Measurements from ENCODE around the gene TMED1. TPM values are rescaled to one million over a fixed set of nuclear protein-coding genes. Genes with fewer than 3 reads are reported as not detected.
A peak's percentile ranks its signal among the peaks of the same experiment; 100 is the strongest.

The TMED1 gene
- total RNA-seq, 1 donor from 2014 or later, result 30.9 TPM

- H3K4me1 Mint-ChIP-seq (ENCODE audit: unreplicated experiment), result peaks cover 13% of the 10 kb centered on the region
- DNase-seq (ENCODE audit: extremely low spot score, unreplicated experiment), result no peak
- H3K27ac Mint-ChIP-seq, result peak overlapping the region; percentile 46
- TF ChIP-seq, protein P1, sequence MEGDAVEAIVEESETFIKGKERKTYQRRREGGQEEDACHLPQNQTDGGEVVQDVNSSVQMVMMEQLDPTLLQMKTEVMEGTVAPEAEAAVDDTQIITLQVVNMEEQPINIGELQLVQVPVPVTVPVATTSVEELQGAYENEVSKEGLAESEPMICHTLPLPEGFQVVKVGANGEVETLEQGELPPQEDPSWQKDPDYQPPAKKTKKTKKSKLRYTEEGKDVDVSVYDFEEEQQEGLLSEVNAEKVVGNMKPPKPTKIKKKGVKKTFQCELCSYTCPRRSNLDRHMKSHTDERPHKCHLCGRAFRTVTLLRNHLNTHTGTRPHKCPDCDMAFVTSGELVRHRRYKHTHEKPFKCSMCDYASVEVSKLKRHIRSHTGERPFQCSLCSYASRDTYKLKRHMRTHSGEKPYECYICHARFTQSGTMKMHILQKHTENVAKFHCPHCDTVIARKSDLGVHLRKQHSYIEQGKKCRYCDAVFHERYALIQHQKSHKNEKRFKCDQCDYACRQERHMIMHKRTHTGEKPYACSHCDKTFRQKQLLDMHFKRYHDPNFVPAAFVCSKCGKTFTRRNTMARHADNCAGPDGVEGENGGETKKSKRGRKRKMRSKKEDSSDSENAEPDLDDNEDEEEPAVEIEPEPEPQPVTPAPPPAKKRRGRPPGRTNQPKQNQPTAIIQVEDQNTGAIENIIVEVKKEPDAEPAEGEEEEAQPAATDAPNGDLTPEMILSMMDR (conservative IDR thresholded peaks at IDR 0.05), result no peak
- H3K4me3 Mint-ChIP-seq, result no peak overlapping the region
- no peaks in the 10 kb centered on the region for H3K27me3 Mint-ChIP-seq
- peaks cover 10% of the 10 kb centered on the region for H3K36me3 Mint-ChIP-seq
- H3K9me3 Mint-ChIP-seq, result peaks cover 10% of the 10 kb centered on the region
Observed at GRCh38 chr19:10832939-10833296, 3.1 kb downstream of the TMED1 start.

DNA sequence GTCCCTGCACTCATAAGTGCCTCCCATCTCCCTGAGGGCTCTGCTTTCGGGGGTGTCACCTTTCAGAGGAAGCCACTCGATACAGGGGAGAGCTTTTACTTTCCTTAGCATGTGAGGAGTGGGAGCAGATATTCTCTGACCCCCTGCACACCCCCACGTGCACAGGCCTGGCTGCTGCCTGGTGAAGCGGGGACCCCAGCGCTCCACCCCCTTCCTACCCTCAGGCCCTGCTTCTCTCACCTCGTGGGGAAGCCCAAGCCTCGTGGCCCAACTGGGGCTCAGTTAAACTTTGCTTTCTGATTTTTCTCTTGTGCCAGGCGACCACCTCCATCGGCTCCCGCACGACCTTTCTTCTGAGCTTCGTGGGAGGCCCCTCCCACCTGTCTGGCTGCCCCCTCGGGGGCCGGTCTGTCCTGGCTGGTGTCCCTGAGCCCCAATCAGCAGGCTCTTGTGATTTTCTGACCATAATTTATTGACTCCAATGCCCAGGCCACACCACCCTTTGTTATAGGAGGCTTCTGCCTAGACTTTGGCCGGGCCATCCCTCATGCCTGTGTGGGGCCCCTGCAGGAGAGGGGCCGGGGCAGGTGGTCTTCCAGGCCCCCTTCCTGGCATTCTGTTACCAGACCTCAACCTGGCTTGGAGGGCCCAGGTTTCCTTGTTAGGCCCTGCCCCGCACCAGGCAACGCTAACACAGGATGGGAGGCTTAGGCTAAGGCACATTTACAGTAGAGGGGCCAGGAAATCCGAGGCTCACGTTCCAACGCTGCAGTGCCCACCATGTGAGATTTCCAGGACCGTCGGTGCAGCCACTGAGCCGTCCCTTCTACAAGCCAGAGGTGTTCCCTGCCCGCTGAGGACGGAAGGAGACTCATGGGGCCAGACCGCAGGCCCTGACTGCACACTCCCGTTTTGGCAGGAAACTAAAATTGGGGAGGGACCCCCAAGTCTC is 3.7 kb downstream of the TMED1 start:
- peaks cover 13% of the 10 kb centered on the region for H3K4me1 Mint-ChIP-seq (ENCODE audit: unreplicated experiment)
- H3K27me3 Mint-ChIP-seq, result no peaks in the 10 kb centered on the region
- H3K4me3 Mint-ChIP-seq, result no peak overlapping the region
- H3K9me3 Mint-ChIP-seq, result peaks cover 10% of the 10 kb centered on the region
- no peak for DNase-seq (ENCODE audit: extremely low spot score, unreplicated experiment)
- TF ChIP-seq, protein P1 (conservative IDR thresholded peaks at IDR 0.05), result no peak
- H3K27ac Mint-ChIP-seq, result no peak overlapping the region
- H3K36me3 Mint-ChIP-seq, result peaks cover 10% of the 10 kb centered on the region

- H3K4me3 Mint-ChIP-seq, result no peak overlapping the region
- TF ChIP-seq, protein P1 (conservative IDR thresholded peaks at IDR 0.05), result no peak
- no peaks in the 10 kb centered on the region for H3K27me3 Mint-ChIP-seq
- peaks cover 8% of the 10 kb centered on the region for H3K36me3 Mint-ChIP-seq
- H3K9me3 Mint-ChIP-seq, result peaks cover 4% of the 10 kb centered on the region
- no peak overlapping the region for H3K27ac Mint-ChIP-seq
- H3K4me1 Mint-ChIP-seq (ENCODE audit: unreplicated experiment), result peaks cover 6% of the 10 kb centered on the region
- DNase-seq (ENCODE audit: extremely low spot score, unreplicated experiment), result no peak
Observed at GRCh38 chr19:10830931-10831779, 4.9 kb downstream of the TMED1 start.

- Mint-ChIP-seq H3K27ac (no peak overlapping the region), H3K36me3 (peaks cover 4% of the 10 kb centered on the region), H3K4me1 (ENCODE audit: unreplicated experiment) (peaks cover under 1% of the 10 kb centered on the region), H3K9me3 (peaks cover under 1% of the 10 kb centered on the region), H3K27me3 (no peaks in the 10 kb centered on the region), H3K4me3 (no peak overlapping the region)
- DNase-seq (ENCODE audit: extremely low spot score, unreplicated experiment), result no peak
- TF ChIP-seq, protein P1 (conservative IDR thresholded peaks at IDR 0.05), result no peak
Observed at GRCh38 chr19:10830370-10830769, 5.6 kb downstream of the TMED1 start.

GRCh38 chr19:10829967-10830366 is 6.0 kb downstream of the TMED1 start:
- TF ChIP-seq, protein P1 (conservative IDR thresholded peaks at IDR 0.05), result no peak
- H3K4me1 Mint-ChIP-seq (ENCODE audit: unreplicated experiment), result no peaks in the 10 kb centered on the region
- H3K36me3 Mint-ChIP-seq, result peaks cover 3% of the 10 kb centered on the region
- no peak for DNase-seq (ENCODE audit: extremely low spot score, unreplicated experiment)
- H3K27me3 Mint-ChIP-seq, result no peaks in the 10 kb centered on the region
- no peaks in the 10 kb centered on the region for H3K9me3 Mint-ChIP-seq
- H3K4me3 Mint-ChIP-seq, result no peak overlapping the region
- H3K27ac Mint-ChIP-seq, result no peak overlapping the region
